Stimulated activated CD4-positive, alpha-beta T cell treated with anti-CD3 and anti-CD28 coated beads, Interleukin-12 subunit alpha, Interleukin-12 subunit beta, amount 100 ng/mL, for 4 hours (primary cell): Measurements from ENCODE around the gene FADS6.

Experiments
- DNase-seq: peaks from one replicate; pipeline ENCODE4 v3.0.0-alpha.2; 2020

FADS6 gene

GRCh38 chr17:74850310-74850709, 43.1 kb downstream of the FADS6 start:
- no peak for DNase-seq

GRCh38 chr17:74848656-74849399, 44.6 kb downstream of the FADS6 start:
- DNase-seq: no peak

- no peak for DNase-seq
These were observed 46.8 kb downstream of the FADS6 start for GRCh38 chr17:74846621-74847020.

GRCh38 chr17:74843352-74843627, 50.1 kb downstream of the FADS6 start:
- DNase-seq: no peak

GRCh38 chr17:74842599-74843351, 50.7 kb downstream of the FADS6 start:
- no peak for DNase-seq

- DNase-seq: no peak
These were observed 51.3 kb downstream of the FADS6 start for GRCh38 chr17:74842146-74842598.

GRCh38 chr17:74840989-74841666, 52.3 kb downstream of the FADS6 start:
- no peak for DNase-seq

GRCh38 chr17:74839990-74840852, 53.2 kb downstream of the FADS6 start:
- DNase-seq: no peak

GRCh38 chr17:74838274-74838673, 55.2 kb downstream of the FADS6 start:
- DNase-seq: no peak

- no peak for DNase-seq
These were observed 56.6 kb downstream of the FADS6 start for GRCh38 chr17:74836691-74837467.

- no peak for DNase-seq
These were observed 57.2 kb downstream of the FADS6 start for GRCh38 chr17:74836191-74836590.

- no peak for DNase-seq
These were observed 59.7 kb downstream of the FADS6 start for GRCh38 chr17:74833501-74834377.

- no peak for DNase-seq
These were observed 61.0 kb downstream of the FADS6 start for GRCh38 chr17:74832421-74832820.

GRCh38 chr17:74831444-74832146, 61.8 kb downstream of the FADS6 start:
- no peak for DNase-seq

- DNase-seq: no peak
These were observed 62.6 kb downstream of the FADS6 start for GRCh38 chr17:74830861-74831260.

GRCh38 chr17:74827800-74828199, 65.6 kb downstream of the FADS6 start:
- DNase-seq: no peak
